Nephron (organoid): ENCODE data around the gene CACNA2D2.

Source experiments
- H3K27ac Mint-ChIP-seq, 3 experiments: 2 replicates each; pipeline ENCODE4 v1.8.0; 2020; ENCODE audit warnings: mixed read lengths in 3 of 3, mild to moderate bottlenecking in 2 of 3, moderate library complexity in 1 of 3
- H3K27me3 Mint-ChIP-seq: 2 replicates; pipeline ENCODE4 v1.8.0; 2021; ENCODE audit warnings: low read depth, mild to moderate bottlenecking, moderate library complexity, mixed read lengths
- H3K36me3 Mint-ChIP-seq: 2 replicates; pipeline ENCODE4 v1.8.0; 2020; ENCODE audit warnings: low read depth, mixed read lengths
- H3K4me1 Mint-ChIP-seq: 2 replicates; pipeline ENCODE4 v1.8.0; 2020; ENCODE audit warnings: mixed read lengths
- H3K4me3 Mint-ChIP-seq, 3 experiments: 2 replicates each; pipeline ENCODE4 v1.8.0; 2020; ENCODE audit warnings: mild to moderate bottlenecking in 3 of 3, mixed read lengths in 3 of 3, moderate library complexity in 2 of 3
- H3K9me3 Mint-ChIP-seq: 2 replicates; pipeline ENCODE4 v1.8.0; 2020; ENCODE audit warnings: mixed read lengths
- TF ChIP-seq, protein P1 (sequence below), 3 experiments: fragments of 200-600 bp; sonication (generic); IDR thresholded peaks; one replicate each; pipeline ENCODE4 v1.5.0; 2021; ENCODE audit warnings: antibody characterized with exemption in 3 of 3; ENCODE audit not compliant: unreplicated experiment in 3 of 3

The CACNA2D2 gene

DNA sequence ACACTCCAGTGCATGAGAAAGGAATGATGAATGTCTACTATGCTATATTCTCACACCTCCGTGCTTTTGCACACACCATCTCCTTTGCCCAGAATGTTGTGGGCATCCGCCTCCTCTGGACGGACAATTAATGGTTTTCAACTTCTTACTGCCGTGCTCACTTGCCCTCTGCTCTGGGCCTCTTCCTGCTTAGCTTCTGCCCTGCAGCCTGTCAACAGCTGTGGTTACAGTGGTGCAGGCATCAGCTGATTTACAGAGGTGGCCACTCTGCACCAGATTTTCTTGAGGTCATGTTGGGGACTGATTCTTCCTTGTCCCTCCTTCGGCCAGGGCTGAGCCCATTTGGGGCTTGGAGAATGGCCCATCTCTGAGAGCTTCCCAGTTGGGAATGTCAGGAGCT lies 87.6 kb downstream of the CACNA2D2 start:
- Mint-ChIP-seq H3K36me3 (no peaks in the 10 kb centered on the region), H3K27me3 (peaks cover 3% of the 10 kb centered on the region), H3K4me3 (no peak overlapping the region), H3K27ac (no peak overlapping the region), H3K9me3 (no peaks in the 10 kb centered on the region), H3K4me1 (peaks cover 5% of the 10 kb centered on the region)
- TF ChIP-seq, protein P1, sequence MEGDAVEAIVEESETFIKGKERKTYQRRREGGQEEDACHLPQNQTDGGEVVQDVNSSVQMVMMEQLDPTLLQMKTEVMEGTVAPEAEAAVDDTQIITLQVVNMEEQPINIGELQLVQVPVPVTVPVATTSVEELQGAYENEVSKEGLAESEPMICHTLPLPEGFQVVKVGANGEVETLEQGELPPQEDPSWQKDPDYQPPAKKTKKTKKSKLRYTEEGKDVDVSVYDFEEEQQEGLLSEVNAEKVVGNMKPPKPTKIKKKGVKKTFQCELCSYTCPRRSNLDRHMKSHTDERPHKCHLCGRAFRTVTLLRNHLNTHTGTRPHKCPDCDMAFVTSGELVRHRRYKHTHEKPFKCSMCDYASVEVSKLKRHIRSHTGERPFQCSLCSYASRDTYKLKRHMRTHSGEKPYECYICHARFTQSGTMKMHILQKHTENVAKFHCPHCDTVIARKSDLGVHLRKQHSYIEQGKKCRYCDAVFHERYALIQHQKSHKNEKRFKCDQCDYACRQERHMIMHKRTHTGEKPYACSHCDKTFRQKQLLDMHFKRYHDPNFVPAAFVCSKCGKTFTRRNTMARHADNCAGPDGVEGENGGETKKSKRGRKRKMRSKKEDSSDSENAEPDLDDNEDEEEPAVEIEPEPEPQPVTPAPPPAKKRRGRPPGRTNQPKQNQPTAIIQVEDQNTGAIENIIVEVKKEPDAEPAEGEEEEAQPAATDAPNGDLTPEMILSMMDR (IDR thresholded peaks at IDR 0.05; ENCODE audit: unreplicated experiment in 3 of 3): no peak

DNA sequence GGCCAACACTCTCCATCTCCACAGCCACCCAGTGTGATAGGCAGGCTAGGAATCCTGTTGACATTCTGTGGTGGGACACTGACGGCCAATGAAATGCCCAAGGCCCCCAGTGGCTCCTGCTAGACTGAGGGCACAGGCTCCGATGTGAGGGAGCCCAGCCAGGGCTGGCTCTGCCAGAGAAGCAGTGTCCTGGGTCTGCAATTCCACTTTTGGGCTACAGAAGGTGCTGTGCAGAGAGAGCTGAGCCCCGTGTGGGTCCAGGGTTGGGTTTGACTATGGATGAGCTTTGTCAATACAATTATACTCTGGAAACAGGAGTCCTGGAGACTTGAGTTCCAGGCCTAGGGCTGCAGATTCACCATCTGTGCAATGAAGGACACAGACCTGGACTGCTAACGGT lies 88.4 kb downstream of the CACNA2D2 start:
- H3K36me3 Mint-ChIP-seq: no peaks in the 10 kb centered on the region
- H3K9me3 Mint-ChIP-seq: no peaks in the 10 kb centered on the region
- no peak overlapping the region for H3K4me3 Mint-ChIP-seq
- H3K4me1 Mint-ChIP-seq: peaks cover 5% of the 10 kb centered on the region
- H3K27ac Mint-ChIP-seq: no peak overlapping the region
- peaks cover 3% of the 10 kb centered on the region for H3K27me3 Mint-ChIP-seq
- TF ChIP-seq, protein P1 (IDR thresholded peaks at IDR 0.05; ENCODE audit: unreplicated experiment in 3 of 3): no peak

DNA sequence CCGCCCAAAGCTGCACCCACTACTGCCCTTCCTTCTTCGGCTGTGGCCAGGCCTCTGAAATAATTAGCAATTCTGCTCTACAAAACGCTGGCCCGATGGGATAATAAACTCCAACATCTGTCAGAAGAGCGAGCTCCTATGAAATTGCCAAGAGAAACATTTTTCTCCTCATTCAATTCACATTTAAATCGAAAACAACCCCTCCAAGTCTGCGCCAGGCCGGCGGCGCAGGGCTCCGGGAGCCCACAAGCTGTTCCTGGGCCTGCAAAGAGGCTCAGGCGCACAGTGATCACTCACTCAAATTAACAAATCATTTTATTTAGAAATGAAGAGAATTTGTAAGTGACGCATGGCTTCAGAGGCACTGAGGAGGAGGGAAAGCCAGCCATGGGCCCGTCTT lies 88.8 kb downstream of the CACNA2D2 start:
- H3K9me3 Mint-ChIP-seq: no peaks in the 10 kb centered on the region

DNA sequence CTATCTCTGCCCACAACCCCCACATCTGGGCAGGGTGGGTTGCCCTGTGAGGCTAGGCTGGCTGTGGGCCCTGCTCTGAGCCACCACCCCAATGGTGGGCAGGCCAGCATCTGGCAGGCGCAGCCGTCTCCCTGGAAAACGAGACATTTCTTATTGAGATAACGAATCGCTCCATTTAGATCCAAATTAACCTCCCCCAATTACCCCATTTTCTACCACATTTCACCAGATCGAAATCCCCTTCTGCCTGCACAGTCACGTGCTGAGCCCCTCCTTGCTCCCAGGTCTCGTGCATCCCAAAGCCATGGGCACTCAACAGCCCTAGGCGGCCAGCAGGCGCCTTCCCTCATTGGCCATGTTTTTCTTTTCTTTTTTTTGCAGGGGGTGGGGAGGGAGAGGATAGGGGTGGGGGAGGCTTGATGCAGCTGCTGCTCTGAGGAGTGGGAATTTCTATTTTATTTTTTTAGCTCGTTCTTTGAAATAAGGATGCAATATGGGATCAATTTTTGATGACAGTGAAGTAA lies 91.1 kb downstream of the CACNA2D2 start:
- peaks cover 8% of the 10 kb centered on the region for H3K27me3 Mint-ChIP-seq
- H3K4me1 Mint-ChIP-seq: no peaks in the 10 kb centered on the region
- H3K36me3 Mint-ChIP-seq: no peaks in the 10 kb centered on the region
- no peaks in the 10 kb centered on the region for H3K9me3 Mint-ChIP-seq
- H3K4me3 Mint-ChIP-seq: no peak overlapping the region
- H3K27ac Mint-ChIP-seq: no peak overlapping the region
- TF ChIP-seq, protein P1 (IDR thresholded peaks at IDR 0.05; ENCODE audit: unreplicated experiment in 3 of 3): no peak

More for the DNA sequence above, 88.8 kb downstream of the CACNA2D2 start:
- Mint-ChIP-seq H3K4me3 (no peak overlapping the region), H3K27ac (no peak overlapping the region), H3K4me1 (peaks cover 5% of the 10 kb centered on the region), H3K27me3 (peaks cover 3% of the 10 kb centered on the region), H3K36me3 (no peaks in the 10 kb centered on the region)
- TF ChIP-seq, protein P1 (IDR thresholded peaks at IDR 0.05; ENCODE audit: unreplicated experiment in 3 of 3): no peak

DNA sequence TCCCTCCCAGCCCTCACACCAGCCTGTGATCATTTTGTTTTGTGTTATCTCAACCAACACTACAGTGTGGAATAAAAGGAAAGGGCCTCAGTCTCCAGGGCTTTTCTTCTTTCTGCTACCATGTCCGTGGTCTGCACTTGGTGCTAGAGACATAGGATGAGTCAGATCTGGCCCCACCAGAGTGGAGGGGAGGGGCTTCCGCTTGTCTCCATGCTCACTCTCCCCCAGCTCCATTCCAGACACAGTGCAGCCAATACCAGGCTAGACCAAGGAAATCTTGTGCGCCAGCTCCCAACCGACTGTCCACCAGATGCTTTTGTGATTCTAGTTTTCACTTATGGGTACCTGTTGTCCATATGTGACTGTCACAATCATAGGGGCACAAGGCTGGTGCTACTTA lies 92.2 kb downstream of the CACNA2D2 start:
- H3K4me1 Mint-ChIP-seq: no peaks in the 10 kb centered on the region
- H3K9me3 Mint-ChIP-seq: no peaks in the 10 kb centered on the region
- H3K4me3 Mint-ChIP-seq: no peak overlapping the region
- H3K27me3 Mint-ChIP-seq: peaks cover 8% of the 10 kb centered on the region
- H3K27ac Mint-ChIP-seq: no peak overlapping the region
- H3K36me3 Mint-ChIP-seq: no peaks in the 10 kb centered on the region
- TF ChIP-seq, protein P1 (IDR thresholded peaks at IDR 0.05; ENCODE audit: unreplicated experiment in 3 of 3): no peak

DNA sequence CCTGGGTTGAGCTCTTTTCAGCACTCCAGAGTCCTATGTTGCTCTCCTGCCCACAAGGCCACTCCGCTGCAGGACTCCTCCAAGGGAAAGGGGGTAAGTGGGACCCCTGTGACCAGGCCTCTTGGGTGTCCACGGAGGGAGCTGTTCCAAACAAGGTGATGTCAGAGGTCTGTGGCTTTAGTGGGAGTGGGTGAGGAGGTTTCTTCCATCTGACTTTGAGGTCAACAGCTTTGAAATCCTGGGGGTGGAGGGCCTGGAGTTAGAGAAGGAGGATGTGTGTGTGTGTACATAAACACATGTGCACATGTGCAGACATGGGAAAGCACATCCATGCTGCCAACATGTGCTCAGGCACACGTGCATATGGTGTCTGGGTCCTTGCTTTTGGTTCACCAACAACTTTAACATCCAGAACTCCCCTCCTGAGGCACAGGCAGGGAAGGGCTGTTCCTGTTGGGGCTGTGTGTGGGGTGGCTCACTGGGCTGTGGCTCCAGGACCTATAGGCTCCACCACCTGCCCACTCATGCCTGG lies 92.8 kb downstream of the CACNA2D2 start:
- Mint-ChIP-seq H3K4me3 (no peak overlapping the region), H3K27ac (no peak overlapping the region), H3K9me3 (no peaks in the 10 kb centered on the region), H3K4me1 (no peaks in the 10 kb centered on the region), H3K27me3 (peaks cover 8% of the 10 kb centered on the region), H3K36me3 (no peaks in the 10 kb centered on the region)
- TF ChIP-seq, protein P1 (IDR thresholded peaks at IDR 0.05; ENCODE audit: unreplicated experiment in 3 of 3): no peak
